HG02981 (cell line): ENCODE data around the gene DTWD2.

Experiments used
- ATAC-seq: cut with Tn5 transposase; IDR thresholded peaks from one replicate; pipeline ENCODE4 v1.9.1; 2021; ENCODE audit warnings: mild to moderate bottlenecking, moderate library complexity; ENCODE audit not compliant: unreplicated experiment

The DTWD2 gene

GRCh38 chr5:118789366-118789765 is 199.0 kb downstream of the DTWD2 start:
- ATAC-seq: no peak

GRCh38 chr5:118788351-118788750 is 200.0 kb downstream of the DTWD2 start:
- no peak for ATAC-seq
